ENCODE results near the gene PLA2G4E.

The PLA2G4E gene

DNA sequence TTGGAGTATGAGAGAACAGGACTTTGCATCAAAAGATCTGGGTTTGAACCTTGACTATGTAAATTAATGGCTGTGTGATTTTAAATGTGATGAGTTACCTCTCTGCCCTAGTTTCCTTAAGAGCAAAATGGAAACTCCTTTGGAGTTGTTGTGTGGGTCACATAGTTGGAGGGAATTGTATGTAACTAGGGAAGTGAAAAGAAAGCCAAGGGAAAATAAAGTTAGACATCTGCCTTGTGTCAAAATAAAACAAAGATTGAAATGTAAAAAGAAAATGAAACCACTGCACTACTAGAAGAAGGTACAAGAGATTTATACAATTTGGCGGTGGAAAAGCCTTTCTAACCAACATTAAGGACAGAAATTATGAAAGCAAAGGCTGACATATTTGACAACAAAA, 46.8 kb downstream of the PLA2G4E start:
- no peak for DNase-seq

DNA sequence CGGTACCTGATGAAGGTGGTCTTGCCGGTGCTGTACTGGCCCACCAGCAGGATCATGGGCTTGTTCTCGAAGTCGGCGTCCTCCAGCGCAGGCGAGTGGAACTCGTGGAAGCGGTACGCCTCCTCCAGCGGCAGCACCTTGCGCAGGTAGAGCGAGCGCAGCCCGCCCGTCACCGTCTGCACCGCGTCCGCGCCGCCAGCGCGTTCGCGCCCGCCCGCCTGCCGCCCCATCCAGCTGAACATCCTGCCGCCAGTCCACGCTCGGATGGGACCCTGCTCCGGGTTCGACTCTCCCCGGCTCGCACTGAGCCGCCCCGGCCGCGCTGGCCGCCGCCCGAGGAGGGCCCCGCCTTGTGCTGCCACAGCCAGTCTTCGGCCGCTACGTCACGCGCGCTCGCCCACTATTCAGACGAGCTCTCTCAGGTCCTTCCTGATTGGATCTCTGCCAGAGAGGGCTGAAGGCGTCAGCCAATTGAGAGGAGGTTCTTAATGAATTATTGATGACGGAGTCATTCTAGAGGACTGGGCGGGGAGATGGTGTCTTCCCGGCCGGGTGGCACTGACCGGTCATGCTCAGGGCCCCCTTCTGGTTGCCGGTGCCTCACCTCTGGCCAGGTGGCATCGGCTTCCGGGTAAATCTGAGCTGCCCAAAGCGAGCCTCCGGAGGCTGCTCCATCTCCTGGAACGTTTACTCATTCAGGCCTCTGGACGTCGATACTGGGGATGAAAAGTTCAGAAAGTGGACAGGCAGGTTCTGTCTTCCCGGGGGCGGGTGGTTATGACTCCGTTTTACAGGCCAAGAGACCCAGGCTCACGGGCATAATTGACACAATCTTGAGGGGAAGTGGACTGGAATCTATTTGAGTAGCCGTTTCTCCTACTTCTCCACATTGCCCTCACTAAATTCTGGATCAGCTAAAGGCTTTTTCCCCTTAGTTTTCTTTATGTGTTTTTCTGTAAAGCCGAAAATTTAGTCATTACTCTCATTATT, 48.3 kb downstream of the PLA2G4E start, which contains the start of gene EHD4:
EHD4 (minus strand) TSS at position 305 of the 990 bp plus-strand sequence; CDS start at position 242, 63 bp downstream.
- peak; percentile 99 to 100 (median 100) for DNase-seq

DNA sequence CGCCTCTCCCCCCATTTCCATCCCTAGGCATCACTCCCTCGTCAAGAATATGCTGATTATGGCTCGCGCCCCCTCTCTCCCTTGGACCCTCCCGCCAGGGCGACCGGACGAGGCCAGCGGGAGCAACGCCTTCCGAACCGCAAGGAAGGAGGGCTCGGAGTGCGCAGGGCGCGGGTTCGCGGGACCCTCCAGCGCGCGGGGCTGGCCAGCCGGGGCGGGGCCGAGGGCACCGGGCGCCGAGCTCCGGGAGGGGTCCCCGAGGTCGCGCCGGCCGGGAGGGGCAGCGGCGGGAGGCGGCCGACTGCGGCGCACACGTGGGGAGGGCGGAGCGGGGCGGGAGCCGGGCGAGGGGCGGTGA, 49.0 kb downstream of the PLA2G4E start:
- DNase-seq: peak in 3 of 4 experiments; percentile 26 to 64 (median 54)

DNA sequence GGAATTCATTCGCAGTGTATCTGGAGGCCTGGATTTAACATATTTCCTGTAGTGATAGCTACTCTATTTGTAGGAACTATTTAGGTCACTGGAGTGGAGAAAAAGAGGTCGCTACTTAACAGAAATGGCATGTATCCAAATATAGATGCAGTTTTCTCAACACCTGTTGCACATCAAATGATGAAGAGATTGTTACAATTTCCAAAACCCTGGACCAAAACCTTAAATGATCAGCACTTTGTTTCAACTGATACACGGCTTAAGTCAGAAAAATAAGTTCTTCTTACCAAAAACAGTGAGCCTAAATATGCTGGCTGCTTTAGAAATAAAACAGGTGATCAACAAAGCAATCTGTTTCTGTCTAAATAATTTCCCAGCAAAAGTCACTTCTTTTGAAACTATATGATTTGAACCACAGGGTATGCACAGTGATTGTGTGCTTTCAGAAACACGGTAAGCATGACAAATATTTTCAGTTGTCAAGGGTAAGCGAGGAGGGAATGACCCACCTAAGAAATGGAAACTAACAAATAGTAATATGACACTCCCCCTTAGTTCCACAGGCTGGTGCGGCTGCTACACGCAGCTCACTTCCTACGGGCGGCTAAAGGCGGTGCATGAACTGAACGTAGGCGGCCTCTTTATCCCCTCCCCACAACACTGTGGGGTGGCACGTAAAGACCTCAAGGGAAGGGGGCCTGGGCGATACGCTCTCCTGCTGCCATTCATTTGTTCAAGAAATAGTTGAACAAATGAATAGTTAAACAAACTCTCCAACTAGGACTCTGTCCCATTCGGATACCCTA, 49.5 kb downstream of the PLA2G4E start:
- peak; percentile 68 to 82 (median 78) for DNase-seq

DNA sequence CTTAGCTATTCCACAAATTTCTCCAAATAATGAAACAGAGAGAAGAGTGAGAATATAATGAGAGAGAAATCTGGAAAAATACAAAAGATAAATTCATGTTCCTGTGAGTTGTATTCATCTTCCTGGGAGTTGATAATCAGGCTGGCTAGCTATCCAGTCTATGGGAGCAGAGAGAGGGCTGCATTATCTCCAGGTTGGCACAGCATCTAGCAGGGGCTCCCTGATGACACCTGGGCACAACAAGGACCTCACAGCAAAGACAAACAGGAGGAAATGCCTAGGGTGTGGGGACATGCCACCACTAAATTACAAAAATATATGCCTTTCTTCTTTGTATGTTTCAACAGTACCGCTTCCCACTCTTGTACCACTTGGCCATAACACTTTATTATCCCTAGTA, 50.4 kb downstream of the PLA2G4E start:
- no peak for DNase-seq

DNA sequence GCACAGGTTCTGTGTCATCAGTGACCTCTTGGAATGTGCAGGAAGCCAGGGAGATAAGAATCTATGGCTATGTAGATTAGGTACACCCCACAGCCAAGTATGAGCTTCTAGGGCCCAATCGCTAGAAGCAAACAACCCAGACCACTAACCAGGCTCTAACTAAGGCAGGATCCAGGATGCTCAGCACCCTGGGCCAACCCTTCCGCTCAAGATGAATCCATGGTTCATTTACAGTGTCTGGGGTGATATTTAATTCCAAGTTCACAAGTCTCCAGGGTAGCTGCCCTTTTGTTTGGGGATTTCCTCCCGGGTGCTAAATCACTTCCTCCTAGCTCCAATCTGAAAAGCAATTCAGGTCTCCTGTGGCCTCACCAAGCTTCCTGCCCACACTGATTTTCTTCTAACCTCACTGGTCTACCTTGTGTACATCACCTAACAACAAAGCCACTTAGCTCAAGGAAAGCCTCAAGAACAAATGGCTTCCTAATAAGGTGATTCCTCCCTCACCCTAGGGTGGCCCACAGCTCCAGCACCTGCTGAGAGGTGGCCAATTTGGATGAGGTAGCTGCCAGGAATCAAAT, 50.9 kb downstream of the PLA2G4E start:
- peak; percentile 13 to 58 (median 52) for DNase-seq

DNA sequence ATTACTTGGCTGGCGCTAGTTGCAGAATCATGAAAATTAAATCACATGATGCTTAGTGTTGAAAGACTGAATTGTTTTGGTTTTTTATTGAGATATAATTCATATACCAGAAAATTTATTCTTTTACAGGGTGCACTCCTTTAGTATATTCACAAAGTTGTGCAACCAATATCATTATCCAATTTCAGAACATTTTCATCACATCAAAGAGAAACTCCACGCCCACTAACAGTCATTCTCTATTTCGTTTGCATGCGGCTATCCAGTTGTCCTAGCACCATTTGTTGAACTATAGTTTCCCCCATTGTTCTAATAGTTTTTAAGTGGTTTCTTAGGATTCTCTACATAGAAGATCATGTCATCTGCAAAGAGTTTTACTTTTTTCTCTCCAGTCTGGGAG, 52.1 kb downstream of the PLA2G4E start:
- DNase-seq: peak; percentile 27 to 76 (median 54)

DNA sequence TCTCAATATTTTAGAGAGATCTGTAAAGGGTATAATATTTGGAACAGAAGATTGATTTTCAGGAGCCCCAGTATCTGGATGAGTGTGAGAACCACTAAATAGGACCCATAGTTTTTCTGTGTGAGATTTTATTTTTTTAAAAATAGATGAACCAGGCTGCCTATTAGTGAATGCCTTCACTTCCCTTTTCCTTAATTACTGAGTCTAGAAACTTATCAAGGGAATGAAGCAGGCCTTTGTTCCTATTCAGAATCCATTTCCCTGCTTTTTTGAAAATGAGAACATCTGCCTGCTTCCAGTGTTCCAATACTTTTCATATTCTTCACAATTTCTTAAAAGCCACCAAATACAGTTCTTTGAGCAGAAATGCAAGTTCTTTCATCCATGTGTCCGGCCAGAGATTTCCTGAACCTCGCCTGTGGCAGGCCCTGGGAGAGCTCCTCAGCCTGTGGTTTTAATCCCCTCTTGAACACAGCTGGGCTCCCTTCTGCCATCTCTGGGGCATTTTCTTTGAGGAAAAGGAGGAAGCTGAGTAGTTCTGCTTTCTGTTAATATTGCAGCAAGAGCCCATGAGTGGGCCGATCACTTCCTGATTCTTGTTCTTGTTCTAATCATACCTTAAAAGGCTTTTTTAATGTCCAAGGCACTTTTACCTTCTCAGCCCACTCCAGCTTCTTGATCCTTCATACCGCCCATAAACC, 53.2 kb downstream of the PLA2G4E start:
- DNase-seq: peak; percentile 91 to 96 (median 94)

DNA sequence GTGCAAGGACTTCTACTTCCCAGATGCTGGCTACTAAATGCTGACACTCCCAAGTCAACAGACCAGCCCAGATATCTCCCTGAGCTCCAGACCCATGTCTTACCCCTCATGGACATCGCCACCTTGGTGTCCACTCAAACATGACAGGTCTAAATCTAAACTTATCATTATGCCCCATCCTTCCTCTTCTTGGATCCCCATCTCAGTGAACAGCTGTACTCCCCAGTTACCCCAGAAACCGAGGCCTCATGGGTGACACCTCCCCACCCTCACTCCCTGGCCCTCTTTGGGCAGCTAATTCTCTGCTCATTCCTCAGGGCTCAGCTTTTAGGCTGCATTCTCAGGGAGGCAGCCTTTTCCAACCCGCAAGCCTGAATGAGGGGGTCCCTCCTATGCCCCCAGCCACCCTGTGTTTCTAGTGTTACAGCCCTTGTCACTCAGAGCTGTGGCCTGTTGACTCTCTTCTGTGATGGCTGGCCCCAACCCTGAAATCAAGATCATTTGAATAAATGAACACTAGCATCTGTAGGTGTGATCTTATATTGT, 53.8 kb downstream of the PLA2G4E start:
- peak in 3 of 4 experiments; percentile 28 to 51 (median 30) for DNase-seq

DNA sequence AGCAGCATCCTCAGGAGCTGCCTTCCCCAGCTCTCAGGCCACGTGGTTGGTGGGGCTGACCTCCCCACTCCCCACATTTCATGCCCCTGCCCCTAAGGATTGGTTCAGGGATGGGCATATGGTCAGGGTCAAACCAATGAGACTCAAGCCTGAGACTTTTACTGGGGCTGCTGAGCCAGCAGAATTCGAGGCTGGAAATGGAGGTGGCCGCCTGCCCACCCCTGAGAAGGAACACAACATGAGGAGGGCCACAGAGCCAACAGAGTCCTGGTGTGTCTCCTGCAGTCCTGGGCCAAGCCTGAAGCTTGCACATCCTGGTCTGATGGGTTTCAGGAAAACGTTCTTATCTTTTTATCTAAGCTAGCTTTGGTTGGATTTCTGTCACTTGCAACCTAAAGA, 54.4 kb downstream of the PLA2G4E start:
- DNase-seq: no peak

DNA sequence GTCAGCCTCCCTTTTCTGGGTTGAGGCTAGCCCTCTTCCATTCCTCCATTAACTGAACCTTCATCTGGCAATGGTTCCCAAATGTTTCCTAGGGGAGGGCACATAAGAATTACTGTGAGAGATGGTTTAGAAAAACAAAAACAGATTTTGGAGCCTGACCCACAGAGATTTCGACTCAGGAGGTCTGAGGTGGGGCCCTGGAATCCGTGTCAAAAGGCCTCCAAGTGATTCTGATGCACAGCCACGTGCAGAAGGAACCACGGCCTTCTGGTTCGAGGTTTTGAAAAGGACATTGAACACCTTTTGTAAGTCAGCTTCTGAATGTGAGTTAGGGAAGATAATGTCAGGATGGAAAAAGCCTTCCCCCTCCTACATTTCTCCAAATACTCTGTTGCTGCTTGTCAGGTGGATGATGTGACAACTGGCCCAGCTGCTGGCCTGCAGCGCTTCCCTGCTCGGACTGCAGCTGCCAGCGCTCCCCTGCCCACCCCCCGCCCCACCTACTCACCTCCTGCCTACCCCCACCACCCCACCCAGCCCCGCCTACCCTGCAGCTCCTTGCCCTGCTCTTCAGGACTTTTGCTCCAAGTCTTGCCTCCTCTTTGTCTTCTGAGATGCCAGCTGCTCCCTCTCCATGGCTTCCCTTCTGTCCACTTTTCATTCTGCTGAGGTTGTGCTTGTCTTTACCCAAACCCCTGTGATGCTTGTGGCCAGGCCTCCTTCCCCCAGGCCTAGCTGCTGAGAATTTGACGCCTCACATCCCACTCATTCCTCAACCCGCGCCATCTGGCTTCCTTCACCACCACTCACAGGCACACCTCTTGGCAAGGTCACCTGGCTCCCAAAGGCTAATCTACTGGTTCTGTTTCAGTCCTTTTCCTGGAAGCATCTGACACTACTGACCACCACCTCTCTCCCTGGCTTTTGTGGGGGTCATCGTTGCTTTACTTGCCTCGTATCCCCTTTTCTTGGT, 55.1 kb downstream of the PLA2G4E start:
- no peak for DNase-seq

DNA sequence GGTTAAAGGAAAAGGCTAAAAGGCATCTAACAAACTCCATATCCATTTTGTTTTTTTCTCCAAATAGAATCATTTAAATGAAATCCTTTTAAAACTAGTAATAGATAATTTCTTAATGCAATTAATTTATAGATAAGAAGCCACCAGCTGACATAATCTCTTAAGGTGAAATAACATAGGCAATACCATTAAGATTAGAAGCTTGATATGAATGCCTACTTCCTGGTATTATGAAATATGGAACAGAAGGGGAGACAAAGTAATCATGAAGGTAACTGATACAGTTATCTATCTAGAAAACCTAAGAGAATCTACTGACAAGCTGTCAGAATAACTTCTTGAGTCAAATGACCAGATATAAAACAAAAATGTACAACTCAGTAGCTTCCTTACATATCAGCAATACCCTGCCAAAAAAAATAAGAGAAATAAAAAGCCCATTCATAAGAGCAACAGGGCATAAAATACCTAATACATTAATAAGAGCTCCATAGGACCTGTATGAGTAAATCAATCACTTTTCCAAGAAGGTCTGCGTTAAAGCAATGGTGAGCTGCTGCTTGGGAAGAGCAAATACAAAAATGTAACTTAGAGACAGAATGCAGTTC, 59.1 kb downstream of the PLA2G4E start:
- DNase-seq: no peak

DNA sequence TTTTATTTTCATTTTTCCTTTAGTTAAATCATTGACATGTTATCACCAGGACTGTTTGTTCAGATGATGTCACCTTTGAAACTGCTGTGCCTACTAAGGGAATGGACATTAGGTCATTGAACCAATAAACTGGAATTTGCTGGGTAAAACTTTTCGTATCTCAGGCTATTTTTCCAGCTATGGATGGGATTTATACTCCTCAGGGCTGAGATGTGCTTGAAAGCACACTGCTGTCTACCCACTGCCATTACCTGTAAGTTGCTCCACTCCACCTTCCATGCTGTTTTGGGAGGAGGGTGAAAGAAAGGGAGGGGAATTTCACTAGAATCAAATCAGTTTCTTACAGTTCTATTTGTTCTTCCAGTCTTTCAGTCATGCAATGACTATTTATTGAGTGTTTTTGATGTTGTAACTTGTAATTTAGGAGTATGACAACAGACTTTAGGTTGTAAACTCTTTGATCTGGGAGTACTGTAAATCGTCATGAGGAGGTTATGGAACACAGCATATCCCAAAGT, 59.8 kb downstream of the PLA2G4E start:
- no peak for DNase-seq

DNA sequence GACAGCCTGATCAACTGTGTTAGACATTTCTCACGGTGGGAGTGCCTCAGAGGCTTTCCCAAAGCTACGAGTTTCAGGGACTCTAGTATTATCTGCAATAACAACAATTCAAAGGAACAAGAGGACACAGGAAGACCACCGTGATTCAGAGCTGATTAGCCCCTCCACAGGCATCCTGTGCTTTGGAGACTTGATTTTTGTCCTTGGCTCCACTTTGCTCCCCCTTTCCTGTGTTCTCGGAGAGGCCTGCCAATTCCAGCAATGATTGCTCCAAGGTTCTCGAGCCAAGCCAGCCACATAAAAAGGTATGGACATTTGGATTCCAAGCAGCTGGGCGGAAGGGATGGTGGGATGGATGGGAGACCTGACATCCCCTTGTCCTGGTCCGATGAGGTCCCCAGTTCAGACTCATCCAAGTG, 62.8 kb downstream of the PLA2G4E start:
- DNase-seq: no peak

DNA sequence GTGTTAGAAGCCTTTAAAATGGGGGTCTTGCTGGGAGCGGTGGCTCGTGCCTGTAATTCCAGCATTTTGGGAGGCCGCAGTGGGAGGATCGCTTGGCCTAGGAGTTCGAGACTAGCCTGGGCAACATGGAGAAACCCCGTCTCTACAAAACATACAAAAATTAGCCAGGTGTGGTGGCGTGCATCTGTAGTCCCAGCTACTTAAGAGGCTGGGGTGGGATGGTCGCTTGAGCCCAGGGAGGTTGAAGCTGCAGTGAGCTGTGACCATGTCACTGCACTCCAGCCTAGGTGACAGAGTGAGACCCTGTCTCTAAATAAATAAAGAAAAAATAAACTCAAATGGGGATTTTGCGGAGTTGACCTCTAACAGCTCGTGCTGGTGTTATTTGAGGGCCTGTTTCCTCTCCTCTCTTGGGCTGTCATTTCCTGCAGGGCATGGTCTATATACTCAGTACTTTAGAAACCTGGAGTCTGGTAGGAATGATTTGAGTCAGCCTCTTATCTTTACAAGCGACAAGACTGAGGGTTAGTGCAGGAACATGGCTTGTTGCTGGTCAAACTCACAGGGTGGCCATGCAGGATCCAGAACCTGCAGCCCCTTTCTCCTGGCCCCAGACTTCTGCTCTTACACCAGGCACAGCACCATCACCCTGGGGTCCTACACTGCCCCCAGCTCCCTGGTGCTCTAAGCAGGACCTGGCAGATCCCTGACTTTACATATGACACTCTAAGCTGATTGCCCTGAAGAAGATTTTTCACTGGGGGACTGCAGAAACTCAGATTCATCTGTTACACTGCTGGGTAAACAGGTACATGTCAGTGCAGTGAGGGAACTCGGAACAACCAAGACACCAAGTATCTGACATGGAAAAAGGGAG, 63.6 kb downstream of the PLA2G4E start:
- no peak for DNase-seq

DNA sequence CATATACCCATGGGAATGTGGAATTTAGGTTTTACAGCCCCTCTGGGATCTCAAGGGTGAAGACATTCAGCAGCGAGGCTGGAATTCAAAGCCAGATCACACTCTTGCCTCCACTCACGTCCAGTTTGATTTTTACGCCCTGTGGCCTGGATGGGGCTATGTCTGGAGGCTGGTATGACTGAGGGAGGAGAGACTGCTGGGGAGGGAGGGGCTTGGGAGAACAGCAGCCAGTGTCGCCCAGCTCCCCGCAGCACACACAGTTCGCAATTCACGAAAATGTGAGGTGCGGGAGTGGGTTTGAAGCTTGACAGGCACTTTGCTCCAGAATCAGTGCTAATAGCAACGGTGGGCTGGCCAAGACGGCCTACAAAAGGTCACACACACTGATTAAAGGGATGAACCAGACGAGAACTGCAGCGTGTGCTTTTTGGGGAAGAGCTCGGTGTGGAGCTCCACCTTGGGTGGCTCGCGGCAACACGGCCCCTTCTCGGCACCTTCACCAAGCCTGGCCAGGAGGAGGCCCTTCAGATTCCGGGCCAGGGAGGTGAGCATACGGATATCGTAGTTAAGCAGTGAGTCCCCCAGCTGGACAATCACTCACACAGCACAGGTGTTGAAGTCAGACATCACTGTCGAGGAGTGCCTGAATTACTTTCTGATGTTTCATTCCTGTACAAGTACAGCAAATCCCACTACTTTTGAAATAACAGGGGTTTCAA, 64.9 kb downstream of the PLA2G4E start:
- DNase-seq: no peak

DNA sequence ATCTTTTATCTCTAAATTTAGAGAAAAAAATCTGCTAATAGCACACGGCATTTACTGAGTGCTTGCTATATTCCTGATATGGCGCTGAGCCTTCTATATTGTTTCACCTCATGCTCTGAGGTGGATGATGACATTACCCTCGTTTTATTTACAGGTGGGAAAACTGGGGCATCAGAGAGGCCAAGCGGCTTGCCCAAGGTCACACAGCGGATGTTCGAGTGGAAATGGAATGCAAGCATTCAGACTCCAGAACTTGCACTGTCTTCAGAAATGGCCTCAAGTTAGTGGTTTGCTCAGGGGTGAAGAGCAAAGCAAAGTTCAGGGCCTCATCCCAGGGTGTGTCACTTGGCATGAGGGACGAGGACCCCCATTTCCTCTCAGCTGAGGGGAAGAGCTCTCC, 65.7 kb downstream of the PLA2G4E start:
- no peak for DNase-seq

DNA sequence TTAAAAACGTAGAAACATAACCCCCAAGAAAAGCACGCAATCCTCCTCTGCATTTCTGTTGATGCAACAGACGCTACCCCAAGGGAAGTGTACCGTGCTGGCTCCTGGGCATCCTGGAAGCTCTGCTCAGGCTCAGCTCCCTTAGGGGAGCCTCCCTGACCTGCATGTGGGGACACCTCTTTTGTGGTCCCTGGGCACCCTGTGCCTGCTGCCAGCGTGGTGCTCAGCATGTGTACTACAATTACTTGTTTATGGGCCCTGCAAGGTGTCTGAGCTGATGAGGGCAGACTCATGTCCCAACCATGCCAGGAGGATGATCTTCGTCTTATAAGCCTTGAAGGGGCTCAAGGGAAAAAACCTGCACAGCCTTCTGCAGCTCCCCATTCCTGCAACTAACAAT, 66.8 kb downstream of the PLA2G4E start:
- DNase-seq: no peak
